Ovary (tissue), 9 donors: Measurements from ENCODE around the gene HPCAL1. TPM values are rescaled to one million over a fixed set of nuclear protein-coding genes. Genes with fewer than 3 reads are reported as not detected.
A peak's percentile ranks its signal among the peaks of the same experiment; 100 is the strongest.

Experiments used
- DNase-seq, 5 donors: peaks; one replicate each; pipeline ENCODE4 v3.0.0-alpha.2; 2019 to 2020
- H3K27ac ChIP-seq, 2 donors: fragments of 200-600 bp; one replicate each; pipeline versions ENCODE4 v1.5.1 to v1.8.0; 2019 to 2022
- H3K27me3 ChIP-seq: fragments of 200-600 bp; one replicate; pipeline ENCODE4 v1.8.0; 2022
- H3K36me3 ChIP-seq: fragments of 200-600 bp; sonication (generic); one replicate; pipeline ENCODE4 v1.5.1; 2019
- H3K4me1 ChIP-seq: one replicate; pipeline ENCODE4 v1.8.1; 2013; ENCODE audit warnings: mild to moderate bottlenecking, moderate library complexity; ENCODE audit not compliant: insufficient read depth
- H3K4me3 ChIP-seq: fragments of 200-600 bp; sonication (generic); one replicate; pipeline ENCODE4 v1.5.1; 2017
- H3K9me3 ChIP-seq, 2 donors: fragments of 200-600 bp in 1 of 2; sonication (generic) in 1 of 2; one replicate each; pipeline versions ENCODE4 v1.5.1 to v1.8.1; 2013 to 2019; ENCODE audit warnings: mild to moderate bottlenecking in 1 of 2, moderate library complexity in 1 of 2
- CTCF ChIP-seq, 3 donors: fragments of 450-650 bp in 2 of 3; fragments of 200-600 bp in 1 of 3; IDR thresholded peaks; one replicate each; pipeline versions ENCODE4 v1.5.1 to v1.8.0; 2016 to 2022; ENCODE audit warnings: antibody characterized with exemption in 3 of 3, mild to moderate bottlenecking in 1 of 3
- EP300 ChIP-seq: sonication (generic); formaldehyde crosslinking; IDR thresholded peaks from one replicate; pipeline ENCODE4 v1.6.1; 2017; ENCODE audit warnings: antibody characterized with exemption
- POLR2A ChIP-seq: fragments of 450-650 bp; IDR thresholded peaks from one replicate; pipeline ENCODE4 v1.6.1; 2017; ENCODE audit warnings: antibody characterized with exemption, mild to moderate bottlenecking, moderate library complexity
- WGBS, 3 donors: extraction: QIAGEN DNeasy Blood & Tissue Kit in 1 of 3; methylation state at CpG; one replicate each; pipeline versions ENCODE4 v1.1.5 to v1.1.7; 2013 to 2017; 5-methylcytosine and 5-hydroxymethylcytosine counted together
- intact Hi-C, 4 donors: fragments of 100-400 bp; cut with DNase I; formaldehyde crosslinking; loops; one replicate each; pipeline versions ENCODE4 v1.11.0 to v1.15.1; 2022 to 2023
- polyA plus RNA-seq, 2 donors: library from polyadenylated mRNA; stranded (reverse); fragments of 200-250 nt in 1 of 2; fragments of 350-450 nt in 1 of 2; fragmentation: Illumina TruSeq in 1 of 2; extraction: RNeasy Lipid Tissue Mini Kit (QIAGEN cat#74804) in 1 of 2; gene quantifications; one replicate each; pipeline ENCODE4 v1.2.3, GENCODE V29; 2013 to 2014
- total RNA-seq, 7 donors: library from RNA; depleted of rRNA in 2 of 7; stranded (reverse); fragments of >200 nt in 2 of 7; fragmentation: NEBNext Ultra II Directional in 3 of 7; extraction: Animal tissue kit (Norgen Biotek cat#: 25700) in 3 of 7; gene quantifications; one replicate each; pipeline versions ENCODE4 v1.1.0 to v1.2.4, GENCODE V29; 2016 to 2023
- donor health status: DM: no; HTN: no; CAD: no; lungs with moderate emphysema.
- donor health status: DM: no; HTN: no; CAD: no.
- donor health status: Bipolar disorder and iron deficiency.
- donor health status: DM: yes; HTN: yes; CAD: no.
- donor health status: DM: no; HTN: no; CAD: no.
- donor health status: DM: yes; HTN: yes; CAD: no.

The HPCAL1 gene
- total and polyA plus RNA-seq, 9 donors = 11.4 to 69.5 (median 18.5) TPM

- no peak for TF ChIP-seq CTCF (IDR thresholded peaks at IDR 0.05)
- TF ChIP-seq EP300 = no peak
- TF ChIP-seq POLR2A = no peak
- no peaks in the 10 kb centered on the region for H3K9me3 ChIP-seq
- DNase-seq = peak in 1 of 5 donors; percentile 19
- no peaks in the 10 kb centered on the region for H3K4me1 ChIP-seq
- H3K36me3 ChIP-seq = no peaks in the 10 kb centered on the region
- no peak overlapping the region for H3K4me3 ChIP-seq
- H3K27me3 ChIP-seq = no peaks in the 10 kb centered on the region
- WGBS, 3 donors = 80 to 86% (median 81%) methylated on average over 26 of the region's 26 CpGs
- no peak overlapping the region for H3K27ac ChIP-seq
- intact Hi-C loops = no loop called here
These were observed 38.0 kb upstream of the HPCAL1 start for GRCh38 chr2:10264506-10265328.

- TF ChIP-seq CTCF (IDR thresholded peaks at IDR 0.05) (no peak), POLR2A (no peak), EP300 (no peak)
- no peaks in the 10 kb centered on the region for H3K36me3 ChIP-seq
- H3K9me3 ChIP-seq = no peaks in the 10 kb centered on the region
- 76 to 83% (median 82%) methylated on average over 18 of the region's 18 CpGs for WGBS, 3 donors
- intact Hi-C loops = no loop called here
- DNase-seq = peak in 1 of 5 donors; percentile 23
- H3K4me1 ChIP-seq = no peaks in the 10 kb centered on the region
- H3K27ac ChIP-seq = no peak overlapping the region
- H3K27me3 ChIP-seq = no peaks in the 10 kb centered on the region
- H3K4me3 ChIP-seq = no peak overlapping the region
These were observed 37.2 kb upstream of the HPCAL1 start for GRCh38 chr2:10265329-10266132.

GRCh38 chr2:10266133-10266620 lies 36.5 kb upstream of the HPCAL1 start:
- H3K4me1 ChIP-seq = no peaks in the 10 kb centered on the region
- H3K27ac ChIP-seq = no peak overlapping the region
- TF ChIP-seq CTCF (IDR thresholded peaks at IDR 0.05) (no peak), EP300 (no peak), POLR2A (no peak)
- intact Hi-C loops = no loop called here
- H3K27me3 ChIP-seq = no peaks in the 10 kb centered on the region
- peak in 1 of 5 donors; percentile 20 for DNase-seq
- H3K9me3 ChIP-seq = no peaks in the 10 kb centered on the region
- no peaks in the 10 kb centered on the region for H3K36me3 ChIP-seq
- no peak overlapping the region for H3K4me3 ChIP-seq
- 23 to 39% (median 38%) methylated on average over 10 of the region's 10 CpGs for WGBS, 3 donors

- Histone ChIP-seq H3K9me3 (no peaks in the 10 kb centered on the region), H3K27ac (no peak overlapping the region), H3K36me3 (no peaks in the 10 kb centered on the region), H3K4me3 (no peak overlapping the region), H3K4me1 (no peaks in the 10 kb centered on the region), H3K27me3 (no peaks in the 10 kb centered on the region)
- peak in 1 of 5 donors; percentile 3 for DNase-seq
- intact Hi-C loops = no loop called here
- TF ChIP-seq CTCF (IDR thresholded peaks at IDR 0.05) (no peak), POLR2A (no peak), EP300 (no peak)
- WGBS, 3 donors = 87 to 93% (median 89%) methylated on average over 6 of the region's 6 CpGs
These were observed 35.7 kb upstream of the HPCAL1 start for GRCh38 chr2:10267036-10267435.
